Posterior vena cava (tissue), 2 donors: Measurements from ENCODE around the gene TSPAN11. TPM values are rescaled to one million over a fixed set of nuclear protein-coding genes. Genes with fewer than 3 reads are reported as not detected.
"Not testable (repeated sequence)": the region's sequence is repeated elsewhere in the genome, so short reads cannot be mapped to it uniquely, and the experiment has no call there.

Experiments used
- DNase-seq: peaks from one replicate; pipeline ENCODE4 v3.0.0-alpha.2; 2020; ENCODE audit warnings: low spot score
- intact Hi-C, 2 donors: fragments of 100-400 bp; cut with DNase I; formaldehyde crosslinking; loops; one replicate each; pipeline versions ENCODE4 v1.14.1 to v1.14.2; 2022 to 2023
- total RNA-seq, 2 donors: library from RNA; stranded (reverse); fragmentation: NEBNext Ultra II Directional; extraction: Animal tissue kit (Norgen Biotek cat#: 25700); gene quantifications; one replicate each; pipeline ENCODE4 v1.2.1, GENCODE V29; 2021
- donor health status: DM: yes; HTN: yes; CAD: no.
- donor health status: DM: yes; HTN: yes; CAD: no.

The TSPAN11 gene
- total RNA-seq, 2 donors from 2014 or later: 2.7 to 3.6 TPM

DNA sequence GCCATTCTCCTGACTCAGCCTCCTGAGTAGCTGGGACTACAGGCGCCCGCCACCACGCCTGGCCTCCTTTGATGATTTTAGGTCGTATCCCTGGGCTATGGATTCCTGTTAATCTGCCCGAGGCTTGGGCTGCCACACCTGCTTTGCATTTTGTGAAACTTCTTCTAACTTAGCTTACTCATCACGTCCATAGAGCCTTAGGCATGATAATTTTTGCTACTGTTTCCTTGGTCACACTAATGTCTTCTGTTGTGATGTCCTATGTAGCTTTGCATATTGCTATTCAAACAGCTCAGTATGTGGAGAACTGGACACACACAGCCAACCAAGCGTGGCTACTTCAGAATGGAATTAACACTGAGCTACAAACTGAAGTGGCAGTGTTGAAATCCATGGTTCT, 99.7 kb downstream of the TSPAN11 start:
- DNase-seq: no peak
- intact Hi-C loops: no loop called here

DNA sequence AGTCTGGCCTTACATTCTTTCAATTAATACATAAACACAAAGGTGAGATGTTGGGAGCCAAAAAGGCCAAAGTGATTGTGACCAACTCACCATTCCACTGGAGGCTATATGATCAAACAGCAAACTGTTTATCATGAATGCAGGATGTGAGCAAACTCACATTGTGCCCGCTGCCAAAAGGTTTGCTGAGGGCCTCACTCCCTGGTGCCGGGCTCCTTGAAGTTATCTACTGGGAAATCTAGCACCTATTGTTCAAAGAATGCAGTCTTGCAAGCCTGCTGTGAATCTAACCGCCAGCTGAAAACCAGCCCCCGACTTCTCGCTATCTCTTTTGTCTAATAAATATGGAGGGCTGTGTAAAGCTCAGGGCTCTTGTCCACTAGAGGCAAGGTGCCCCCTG, 100.5 kb downstream of the TSPAN11 start:
- DNase-seq, intact Hi-C loops: not testable (repeated sequence)

DNA sequence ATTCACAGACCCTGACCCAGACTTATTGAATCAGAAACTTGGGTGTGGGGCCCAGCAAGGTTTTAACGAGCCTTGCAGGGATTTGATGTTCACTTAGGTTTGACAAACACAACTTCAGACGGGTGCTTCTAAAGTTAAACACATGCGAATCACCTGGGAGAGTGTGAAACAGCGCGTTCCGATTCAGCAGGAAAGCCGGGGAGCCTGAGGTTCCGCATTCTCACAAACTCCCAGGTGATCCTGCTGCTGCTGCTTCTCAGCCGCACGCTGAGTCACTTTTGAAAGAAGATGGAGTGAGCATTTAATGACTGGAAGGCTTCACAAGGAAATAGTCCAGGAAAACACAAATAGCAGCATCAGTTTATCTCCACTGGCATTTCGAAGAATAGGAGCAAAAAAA, 102.9 kb downstream of the TSPAN11 start:
- intact Hi-C loops: no loop called here
- DNase-seq: no peak

DNA sequence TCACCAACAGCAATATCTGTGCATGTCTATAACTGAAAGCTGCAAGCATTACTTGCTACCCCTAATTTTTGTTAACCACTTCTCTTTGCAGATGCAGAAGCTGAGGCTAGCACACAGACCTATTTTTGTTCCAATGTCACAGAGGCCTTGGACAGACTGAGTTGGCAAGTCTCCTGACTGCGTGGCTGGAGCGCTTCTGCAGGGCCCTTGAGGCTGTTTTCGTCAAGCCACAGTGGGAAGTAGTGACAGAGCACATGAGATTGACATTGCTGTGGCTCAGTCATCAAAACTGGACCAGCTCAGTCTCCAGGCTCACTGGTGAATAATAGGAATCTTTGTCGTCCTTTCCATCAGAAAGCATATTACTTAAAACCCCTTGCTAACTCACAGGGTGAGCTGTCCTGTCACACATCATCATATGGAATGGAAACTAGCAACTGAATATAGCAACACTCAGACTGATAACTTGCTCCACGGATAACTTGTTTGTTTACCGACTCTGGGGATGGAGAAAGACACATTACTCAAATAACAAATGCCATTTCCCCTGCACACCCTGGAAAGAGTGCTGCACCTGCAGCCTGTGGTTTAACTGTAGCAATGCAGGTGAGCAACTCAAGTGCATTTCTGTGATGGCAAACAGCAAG, 103.5 kb downstream of the TSPAN11 start:
- intact Hi-C loops: no loop called here
- no peak for DNase-seq

DNA sequence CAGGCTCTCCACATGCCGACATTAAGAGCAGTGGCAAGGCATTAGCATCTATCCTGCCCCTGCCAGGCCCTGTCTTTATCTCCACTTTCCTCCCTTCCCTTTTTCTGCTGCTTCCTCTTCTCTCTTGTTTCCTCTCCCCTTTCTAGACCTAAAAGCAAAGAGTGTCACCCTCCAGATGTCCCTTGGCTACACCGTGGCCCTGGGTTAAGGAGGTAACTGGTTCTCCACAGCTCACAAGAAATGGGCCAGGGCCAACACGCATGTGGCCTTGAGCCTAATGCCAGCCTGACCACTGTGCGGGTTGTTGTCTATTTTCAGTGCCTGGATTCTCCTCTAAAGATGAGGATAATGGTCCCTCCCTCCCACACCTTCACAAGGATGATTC, 105.4 kb downstream of the TSPAN11 start:
- intact Hi-C loops: no loop called here
- DNase-seq: no peak

DNA sequence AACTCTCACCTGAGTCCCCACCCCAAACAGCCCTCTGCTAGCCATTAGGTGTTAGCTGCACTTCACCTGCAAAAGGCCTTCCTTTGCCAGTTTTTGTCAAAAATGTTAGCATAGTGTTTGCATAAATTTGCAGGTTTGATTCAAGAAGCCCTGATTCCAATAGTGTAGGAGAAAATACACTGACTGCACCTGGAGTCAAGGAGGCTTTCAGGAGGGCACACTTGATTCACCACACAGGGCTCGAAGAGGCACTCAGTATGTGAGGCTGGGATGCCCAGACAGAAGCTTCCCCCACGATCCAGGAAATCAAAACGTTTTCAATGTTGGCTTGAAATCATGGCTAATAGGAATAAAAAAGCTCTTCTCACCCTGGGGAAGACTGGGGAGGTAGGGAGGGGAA, 106.6 kb downstream of the TSPAN11 start:
- DNase-seq: no peak
- intact Hi-C loops: no loop called here

DNA sequence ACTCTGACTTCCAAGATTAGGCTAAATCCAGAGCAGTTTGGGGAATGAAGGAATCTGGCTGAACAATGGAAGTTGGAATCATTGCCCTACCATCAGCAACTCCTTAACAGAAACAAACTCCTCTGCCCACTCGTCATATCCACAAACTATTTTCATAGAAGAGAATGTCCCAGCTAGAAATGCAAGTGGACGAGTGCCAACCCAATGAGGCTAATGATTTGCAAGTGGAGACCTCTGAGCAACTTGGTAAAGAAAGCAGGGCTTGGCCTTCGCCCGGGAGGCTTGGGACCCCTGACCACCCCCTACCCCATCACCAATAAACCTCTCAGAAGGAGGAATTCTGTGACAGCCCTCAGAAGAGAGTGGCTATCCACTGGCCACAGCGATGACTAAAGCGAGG, 107.1 kb downstream of the TSPAN11 start:
- no peak for DNase-seq
- intact Hi-C loops: no loop called here

DNA sequence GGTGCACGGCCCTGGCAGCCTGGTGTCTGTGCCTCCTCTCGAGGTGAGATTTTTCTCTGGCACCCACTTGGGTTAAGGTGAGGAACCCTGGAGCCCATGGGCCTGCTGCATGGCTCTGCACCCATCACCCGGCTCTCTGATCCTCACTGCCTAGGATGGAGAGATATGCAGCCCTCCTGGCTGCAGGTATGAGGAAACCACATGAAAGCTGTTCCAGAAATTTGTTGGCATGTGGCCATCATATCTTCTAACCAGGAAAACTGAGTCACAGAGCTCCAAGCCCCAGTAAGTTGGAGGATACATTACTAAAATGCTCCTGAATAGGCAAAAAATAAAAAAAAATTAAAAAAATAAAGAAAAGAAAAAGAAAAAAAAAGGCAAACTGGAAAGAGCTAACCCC, 107.8 kb downstream of the TSPAN11 start:
- intact Hi-C loops: no loop called here
- no peak for DNase-seq

DNA sequence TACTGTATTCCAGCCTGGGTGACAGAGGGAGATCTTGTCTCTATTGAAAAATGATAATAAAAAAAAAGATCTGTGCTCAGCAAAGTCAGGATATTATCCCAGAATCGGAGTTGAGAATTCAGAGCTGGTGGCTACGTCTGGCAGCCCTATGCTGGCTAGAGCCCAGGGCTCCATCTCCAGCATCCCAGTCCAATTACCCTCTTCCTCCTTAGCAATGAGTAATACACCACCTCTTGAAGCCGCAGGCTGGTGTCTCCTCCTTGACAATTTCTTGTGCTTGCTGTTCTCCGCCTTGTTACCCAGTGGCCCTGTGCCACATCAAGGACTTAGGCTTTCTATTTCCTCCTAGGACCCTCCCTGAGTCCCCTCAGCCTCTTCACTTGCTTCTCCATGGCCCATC, 108.7 kb downstream of the TSPAN11 start:
- intact Hi-C loops: no loop called here
- no peak for DNase-seq

DNA sequence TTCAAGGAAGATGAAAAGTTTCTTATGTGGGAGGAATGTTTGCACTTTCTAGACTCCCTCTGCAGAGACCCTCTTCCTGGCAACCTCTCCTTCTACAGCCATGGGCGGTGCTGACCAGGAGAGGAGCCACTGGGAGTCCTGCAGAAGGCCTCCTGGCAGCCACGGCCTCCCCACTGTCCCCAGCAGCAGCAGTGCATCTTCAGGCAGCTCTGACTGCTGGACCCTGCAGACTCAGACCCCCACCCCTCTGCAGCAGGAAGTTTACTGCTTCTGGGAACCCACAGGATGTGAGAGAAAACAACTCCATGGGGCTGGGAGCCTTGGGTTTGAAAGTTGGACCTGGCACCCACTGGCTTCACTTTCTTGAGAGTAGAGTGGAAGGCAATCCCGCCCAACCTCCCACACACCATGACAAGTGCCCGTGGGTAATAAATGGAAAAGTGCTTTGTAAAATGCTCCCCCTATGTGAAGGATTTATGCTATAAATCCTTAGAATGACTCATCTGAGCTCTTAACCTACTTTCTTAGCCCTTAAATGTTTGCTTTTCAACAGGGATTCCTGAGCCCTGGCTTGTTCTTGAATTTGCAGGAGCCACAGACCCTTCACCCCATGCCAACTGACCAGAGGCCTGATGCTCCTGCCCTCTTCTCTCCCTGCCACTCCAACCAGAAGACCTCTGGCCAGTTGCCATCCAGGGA, 109.6 kb downstream of the TSPAN11 start:
- intact Hi-C loops: no loop called here

DNA sequence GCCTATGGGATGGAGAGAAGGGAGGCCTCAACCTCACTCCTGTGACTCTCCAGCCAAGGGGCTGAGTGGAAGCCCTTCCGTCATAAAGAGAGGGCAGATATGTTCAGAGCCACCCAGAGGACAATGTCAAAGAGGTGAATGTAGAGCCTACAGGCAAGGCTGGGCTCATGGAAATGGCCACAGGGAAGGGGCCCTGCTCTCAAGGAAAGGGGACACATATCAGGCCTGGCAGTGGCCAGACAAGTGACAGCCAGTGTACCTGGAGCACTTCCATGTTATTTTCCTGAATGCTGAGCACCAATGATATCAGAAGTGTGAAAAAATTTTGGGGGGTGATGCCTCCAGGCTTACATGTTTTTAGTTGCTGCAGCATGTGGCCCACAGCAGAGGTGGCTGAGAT, 110.5 kb downstream of the TSPAN11 start:
- intact Hi-C loops: no loop called here
- no peak for DNase-seq

More for the DNA sequence above, 109.6 kb downstream of the TSPAN11 start:
- DNase-seq: no peak

DNA sequence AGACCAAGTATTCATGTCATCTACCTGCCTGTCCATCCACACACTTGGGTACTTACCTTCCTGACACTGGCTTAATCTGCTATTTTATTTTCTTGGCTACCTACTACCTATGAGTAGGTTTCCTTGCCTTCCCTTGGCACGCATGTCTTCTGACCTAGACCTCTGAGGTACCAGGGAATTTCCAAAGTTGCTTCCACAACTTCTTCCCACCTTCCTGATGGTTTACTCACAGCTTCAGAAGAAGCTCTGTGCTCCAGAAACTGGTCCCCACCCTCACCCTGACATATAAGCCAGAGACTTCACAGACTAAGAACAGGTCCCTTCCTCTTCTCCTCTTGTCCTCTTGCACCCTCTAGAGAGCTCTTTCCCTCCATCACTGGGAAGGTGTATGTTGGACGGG, 111.4 kb downstream of the TSPAN11 start:
- no peak for DNase-seq
- intact Hi-C loops: no loop called here

DNA sequence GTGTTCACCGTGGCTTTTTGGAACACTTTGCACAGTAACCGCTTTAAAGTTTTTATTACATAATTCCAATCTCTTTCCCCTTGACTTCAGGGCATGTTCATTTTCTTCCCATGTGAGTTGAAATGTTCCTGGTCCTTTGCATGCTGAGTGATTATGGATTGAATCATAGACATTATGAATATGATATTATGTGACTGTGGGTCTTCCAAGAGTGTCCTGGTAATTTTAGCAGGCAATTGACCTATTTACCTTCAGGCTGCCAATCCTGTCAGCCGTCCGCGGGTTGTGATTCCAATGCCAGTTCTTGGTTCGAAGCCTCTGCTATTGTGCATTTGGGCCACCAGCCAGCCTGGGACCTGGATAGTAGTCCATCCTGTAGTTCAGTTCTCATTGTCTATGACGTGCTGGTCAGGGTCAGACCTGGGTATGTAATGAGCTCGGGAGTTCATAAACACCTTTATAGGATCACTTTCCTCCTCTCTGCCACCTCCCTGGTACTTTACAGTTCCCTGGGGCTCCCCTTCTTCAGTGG, 114.6 kb downstream of the TSPAN11 start:
- intact Hi-C loops: no loop called here
- DNase-seq: no peak

Other genes with a start within 250 kb of the TSPAN11 start
- 10 to 100 TPM; 51.1 to 61.6 TPM for gene IPO8, start 230.9 kb upstream of the TSPAN11 start, total RNA-seq
- gene CAPRIN2, start 171.8 kb upstream of the TSPAN11 start, total RNA-seq: 10 to 100 TPM; 21.2 to 24.0 TPM
- gene DDX11, start 147.1 kb downstream of the TSPAN11 start, total RNA-seq: 10 to 100 TPM in 1 of 2 donors, 1 to 10 TPM in 1; 9.3 to 16.4 TPM